NB4 (cell line): ENCODE results near the gene AP5S1.

Source experiments
- DNase-seq: peaks from one replicate; pipeline ENCODE4 v3.0.0; 2010; ENCODE audit warnings: low read depth
- H3K4me3 ChIP-seq: one replicate; pipeline ENCODE4 v1.5.1; 2011; ENCODE audit warnings: mild to moderate bottlenecking, low read depth, low read length, moderate library complexity
- CTCF ChIP-seq: IDR thresholded peaks from one replicate; pipeline ENCODE4 v1.5.1; 2012; ENCODE audit warnings: low read depth, low read length
- MAX ChIP-seq: IDR thresholded peaks from 2 replicates; pipeline ENCODE4 v1.6.1; 2011; ENCODE audit warnings: low read depth, low read length
- MYC ChIP-seq: IDR thresholded peaks from 2 replicates; pipeline ENCODE4 v1.6.1; 2011; ENCODE audit warnings: low read depth, low read length
- POLR2A ChIP-seq: IDR thresholded peaks from 2 replicates; pipeline ENCODE4 v1.6.1; 2011; ENCODE audit warnings: mild to moderate bottlenecking; ENCODE audit not compliant: insufficient read length; ENCODE audit errors: extremely low read depth

The AP5S1 gene

GRCh38 chr20:3818155-3819151 lies 1.9 kb upstream of the AP5S1 start:
- TF ChIP-seq POLR2A, result no peak
- TF ChIP-seq MAX, result peak; percentile 66; the same call in 1 of the 2 replicates
- TF ChIP-seq CTCF, result peak; percentile 74
- TF ChIP-seq MYC, result peak; percentile 43; the same call in 1 of the 2 replicates
- DNase-seq, result peak; percentile 89
- no peak overlapping the region for H3K4me3 ChIP-seq

GRCh38 chr20:3819411-3820047 lies 818 bp upstream of the AP5S1 start:
- H3K4me3 ChIP-seq, result peak overlapping the region; percentile 98
- DNase-seq, result peak; percentile 55
- TF ChIP-seq MAX, result no peak
- no peak for TF ChIP-seq POLR2A
- TF ChIP-seq CTCF, result no peak
- TF ChIP-seq MYC, result no peak

GRCh38 chr20:3820901-3821727 lies 767 bp downstream of the AP5S1 start:
- TF ChIP-seq CTCF (no peak), MAX (no peak), POLR2A (no peak), MYC (0 out of 2 replicates have a peak, but pooled peaks have one; percentile 21)
- peak overlapping the region; percentile 98 for H3K4me3 ChIP-seq
- no peak for DNase-seq

- no peak for DNase-seq
- TF ChIP-seq POLR2A, result no peak
- no peak for TF ChIP-seq MAX
- no peak for TF ChIP-seq CTCF
- TF ChIP-seq MYC, result no peak
- H3K4me3 ChIP-seq, result no peak overlapping the region
Measured at GRCh38 chr20:3821996-3822395, 1.6 kb downstream of the AP5S1 start.

- DNase-seq, result no peak
- TF ChIP-seq MYC, result no peak
- no peak for TF ChIP-seq CTCF
- no peak for TF ChIP-seq POLR2A
- no peak for TF ChIP-seq MAX
- H3K4me3 ChIP-seq, result no peak overlapping the region
Measured at GRCh38 chr20:3823881-3824280, 3.5 kb downstream of the AP5S1 start.
